Activated CD4-positive, alpha-beta T cell treated with anti-CD3 and anti-CD28 coated beads for 48 hours (primary cell): Measurements from ENCODE around the gene DDX20.
A peak's percentile ranks its signal among the peaks of the same experiment; 100 is the strongest.

Source experiments
- DNase-seq: peaks from one replicate; pipeline ENCODE4 v3.0.0-alpha.2; 2020

DDX20 gene

GRCh38 chr1:111755331-111756123 is at the start of gene DDX20:
Gene DDX20 (plus strand): TSS chr1:111755901. CDS start chr1:111755925, 24 bp downstream.
- peak; percentile 95 for DNase-seq

GRCh38 chr1:111706921-111707320 is 48.8 kb upstream of the DDX20 start:
- DNase-seq, result no peak

- no peak for DNase-seq
Observed at GRCh38 chr1:111707906-111708305, 47.8 kb upstream of the DDX20 start.

- no peak for DNase-seq
Observed at GRCh38 chr1:111709986-111710385, 45.7 kb upstream of the DDX20 start.

- no peak for DNase-seq
Observed at GRCh38 chr1:111716333-111716732, 39.4 kb upstream of the DDX20 start.

- DNase-seq, result no peak
Observed at GRCh38 chr1:111717450-111717849, 38.3 kb upstream of the DDX20 start.

- DNase-seq, result no peak
Observed at GRCh38 chr1:111719135-111719534, 36.6 kb upstream of the DDX20 start.

GRCh38 chr1:111719674-111720132 is 36.0 kb upstream of the DDX20 start:
- no peak for DNase-seq

- DNase-seq, result no peak
Observed at GRCh38 chr1:111720274-111720976, 35.3 kb upstream of the DDX20 start.

GRCh38 chr1:111720977-111721786 is 34.5 kb upstream of the DDX20 start:
- DNase-seq, result no peak

- DNase-seq, result no peak
Observed at GRCh38 chr1:111723091-111723806, 32.5 kb upstream of the DDX20 start.

GRCh38 chr1:111723871-111724270 is 31.8 kb upstream of the DDX20 start:
- DNase-seq, result no peak

GRCh38 chr1:111725192-111725591 is 30.5 kb upstream of the DDX20 start:
- no peak for DNase-seq

GRCh38 chr1:111727056-111727455 is 28.6 kb upstream of the DDX20 start:
- DNase-seq, result no peak

GRCh38 chr1:111729271-111729921 is 26.3 kb upstream of the DDX20 start:
- no peak for DNase-seq

- no peak for DNase-seq
Observed at GRCh38 chr1:111729946-111730681, 25.6 kb upstream of the DDX20 start.

GRCh38 chr1:111730706-111731105 is 25.0 kb upstream of the DDX20 start:
- no peak for DNase-seq

- DNase-seq, result no peak
Observed at GRCh38 chr1:111731956-111732355, 23.7 kb upstream of the DDX20 start.

- no peak for DNase-seq
Observed at GRCh38 chr1:111732718-111733117, 23.0 kb upstream of the DDX20 start.

GRCh38 chr1:111733183-111733991 is 22.3 kb upstream of the DDX20 start:
- no peak for DNase-seq

- no peak for DNase-seq
Observed at GRCh38 chr1:111733992-111734341, 21.7 kb upstream of the DDX20 start.
